Fibroblast of the aortic adventitia (primary cell): ENCODE data around the gene ERBB2. TPM values are rescaled to one million over a fixed set of nuclear protein-coding genes. Genes with fewer than 3 reads are reported as not detected.

Source experiments
- DNase-seq: peaks from one replicate; pipeline ENCODE4 v3.0.0-alpha.2; 2010; ENCODE audit warnings: low read depth
- H3K4me3 ChIP-seq: 2 replicates; pipeline ENCODE4 v1.5.1; 2011; ENCODE audit warnings: low read depth, mild to moderate bottlenecking, control low read depth, low read length, moderate library complexity
- total RNA-seq: library from RNA; depleted of rRNA; stranded (reverse); fragments of >200 nt; gene quantifications from 2 replicates; pipeline ENCODE4 v1.2.3, GENCODE V29; 2012; ENCODE audit warnings: low replicate concordance
- TF ChIP-seq, protein P1 (sequence below): IDR thresholded peaks from 2 replicates; pipeline ENCODE4 v1.5.1; 2011; ENCODE audit warnings: mild to moderate bottlenecking, low read length, control low read depth, inconsistent platforms; ENCODE audit not compliant: insufficient read depth

The ERBB2 gene
- total RNA-seq, 1 donor: 37.4 TPM

DNA sequence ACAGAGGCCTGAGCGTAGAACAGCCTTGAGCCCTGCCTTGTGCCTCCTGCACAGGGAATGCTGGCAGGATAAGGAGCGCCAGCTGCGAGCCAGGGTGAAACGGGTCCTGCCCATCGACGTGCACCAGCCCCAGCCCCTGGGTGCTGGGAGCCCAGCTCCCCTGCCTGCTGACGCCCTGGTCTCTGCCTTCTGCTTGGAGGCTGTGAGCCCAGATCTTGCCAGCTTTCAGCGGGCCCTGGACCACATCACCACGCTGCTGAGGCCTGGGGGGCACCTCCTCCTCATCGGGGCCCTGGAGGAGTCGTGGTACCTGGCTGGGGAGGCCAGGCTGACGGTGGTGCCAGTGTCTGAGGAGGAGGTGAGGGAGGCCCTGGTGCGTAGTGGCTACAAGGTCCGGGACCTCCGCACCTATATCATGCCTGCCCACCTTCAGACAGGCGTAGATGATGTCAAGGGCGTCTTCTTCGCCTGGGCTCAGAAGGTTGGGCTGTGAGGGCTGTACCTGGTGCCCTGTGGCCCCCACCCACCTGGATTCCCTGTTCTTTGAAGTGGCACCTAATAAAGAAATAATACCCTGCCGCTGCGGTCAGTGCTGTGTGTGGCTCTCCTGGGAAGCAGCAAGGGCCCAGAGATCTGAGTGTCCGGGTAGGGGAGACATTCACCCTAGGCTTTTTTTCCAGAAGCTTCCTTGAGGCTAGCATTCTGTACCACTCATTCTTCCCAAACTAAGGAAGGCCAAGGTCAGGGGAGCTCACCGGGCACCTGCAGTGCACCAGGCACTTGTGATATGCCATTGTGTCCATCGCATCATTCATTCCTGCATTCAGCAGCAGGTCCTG is 29.7 kb upstream of the ERBB2 start:
- H3K4me3 ChIP-seq: no peak overlapping the region
- no peak for DNase-seq
- TF ChIP-seq, protein P1, sequence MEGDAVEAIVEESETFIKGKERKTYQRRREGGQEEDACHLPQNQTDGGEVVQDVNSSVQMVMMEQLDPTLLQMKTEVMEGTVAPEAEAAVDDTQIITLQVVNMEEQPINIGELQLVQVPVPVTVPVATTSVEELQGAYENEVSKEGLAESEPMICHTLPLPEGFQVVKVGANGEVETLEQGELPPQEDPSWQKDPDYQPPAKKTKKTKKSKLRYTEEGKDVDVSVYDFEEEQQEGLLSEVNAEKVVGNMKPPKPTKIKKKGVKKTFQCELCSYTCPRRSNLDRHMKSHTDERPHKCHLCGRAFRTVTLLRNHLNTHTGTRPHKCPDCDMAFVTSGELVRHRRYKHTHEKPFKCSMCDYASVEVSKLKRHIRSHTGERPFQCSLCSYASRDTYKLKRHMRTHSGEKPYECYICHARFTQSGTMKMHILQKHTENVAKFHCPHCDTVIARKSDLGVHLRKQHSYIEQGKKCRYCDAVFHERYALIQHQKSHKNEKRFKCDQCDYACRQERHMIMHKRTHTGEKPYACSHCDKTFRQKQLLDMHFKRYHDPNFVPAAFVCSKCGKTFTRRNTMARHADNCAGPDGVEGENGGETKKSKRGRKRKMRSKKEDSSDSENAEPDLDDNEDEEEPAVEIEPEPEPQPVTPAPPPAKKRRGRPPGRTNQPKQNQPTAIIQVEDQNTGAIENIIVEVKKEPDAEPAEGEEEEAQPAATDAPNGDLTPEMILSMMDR: no peak

DNA sequence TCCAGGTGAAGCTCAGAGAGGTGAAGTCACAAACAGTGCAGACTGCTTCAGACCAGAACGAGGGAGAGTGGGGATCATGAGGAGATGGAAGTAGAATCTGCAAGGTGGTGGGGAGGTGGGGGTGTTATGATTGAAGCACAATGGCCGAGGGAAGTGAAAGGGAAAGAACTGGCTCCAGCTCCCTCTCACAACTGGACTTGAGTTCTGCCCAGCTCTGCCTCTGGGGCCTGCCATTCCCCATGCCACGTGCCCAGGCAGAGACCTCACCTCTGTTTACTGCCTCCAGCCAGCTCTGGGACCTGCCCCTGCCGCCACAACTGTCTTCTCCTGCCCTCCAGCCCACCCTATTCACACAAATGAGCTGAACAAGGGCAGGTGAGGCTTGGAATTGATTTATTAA is 29.1 kb upstream of the ERBB2 start:
- TF ChIP-seq, protein P1: no peak
- no peak overlapping the region for H3K4me3 ChIP-seq
- no peak for DNase-seq

DNA sequence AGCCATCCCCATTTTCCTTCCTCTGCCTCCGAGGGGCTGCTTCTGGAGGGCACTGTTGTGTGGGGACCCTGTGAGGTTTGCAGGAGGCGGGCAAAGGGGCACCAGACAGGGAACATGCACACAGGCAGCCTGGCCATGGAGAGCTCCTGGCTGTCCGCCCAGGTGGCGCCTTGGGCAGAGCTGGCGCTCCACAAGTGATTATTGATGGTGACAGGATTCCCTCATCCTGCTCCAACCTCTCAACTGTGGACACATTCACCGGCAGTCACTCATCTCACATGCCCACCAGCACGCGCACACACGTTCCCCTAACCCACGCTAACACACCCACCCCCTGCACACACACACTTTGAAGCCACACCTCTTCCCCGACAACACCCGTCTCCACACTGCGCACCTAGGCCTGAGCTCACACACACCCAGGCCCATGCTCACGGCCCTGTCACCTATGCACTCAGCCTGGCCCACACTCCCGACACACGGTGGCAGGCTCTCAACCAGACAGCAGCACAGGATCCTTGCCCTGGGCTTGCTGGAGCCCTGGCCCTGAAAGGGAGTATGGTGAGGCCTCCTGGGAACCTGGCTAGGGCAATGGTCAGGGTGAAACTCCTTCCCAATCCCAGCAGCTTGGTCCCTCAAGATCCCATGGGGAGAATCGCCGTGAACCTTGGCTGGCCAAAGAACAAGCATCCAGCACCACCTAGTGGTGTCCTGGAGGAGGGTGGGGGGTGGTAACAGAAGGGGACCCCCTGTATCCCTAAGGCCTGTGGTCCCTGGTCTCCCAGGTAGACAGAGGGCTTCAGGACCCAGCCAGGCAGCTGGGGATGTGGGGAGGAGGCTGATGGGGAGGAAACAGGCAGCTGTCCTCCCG is 28.0 kb upstream of the ERBB2 start:
- DNase-seq: peak; percentile 35
- no peak overlapping the region for H3K4me3 ChIP-seq
- TF ChIP-seq, protein P1: peak; percentile 62

DNA sequence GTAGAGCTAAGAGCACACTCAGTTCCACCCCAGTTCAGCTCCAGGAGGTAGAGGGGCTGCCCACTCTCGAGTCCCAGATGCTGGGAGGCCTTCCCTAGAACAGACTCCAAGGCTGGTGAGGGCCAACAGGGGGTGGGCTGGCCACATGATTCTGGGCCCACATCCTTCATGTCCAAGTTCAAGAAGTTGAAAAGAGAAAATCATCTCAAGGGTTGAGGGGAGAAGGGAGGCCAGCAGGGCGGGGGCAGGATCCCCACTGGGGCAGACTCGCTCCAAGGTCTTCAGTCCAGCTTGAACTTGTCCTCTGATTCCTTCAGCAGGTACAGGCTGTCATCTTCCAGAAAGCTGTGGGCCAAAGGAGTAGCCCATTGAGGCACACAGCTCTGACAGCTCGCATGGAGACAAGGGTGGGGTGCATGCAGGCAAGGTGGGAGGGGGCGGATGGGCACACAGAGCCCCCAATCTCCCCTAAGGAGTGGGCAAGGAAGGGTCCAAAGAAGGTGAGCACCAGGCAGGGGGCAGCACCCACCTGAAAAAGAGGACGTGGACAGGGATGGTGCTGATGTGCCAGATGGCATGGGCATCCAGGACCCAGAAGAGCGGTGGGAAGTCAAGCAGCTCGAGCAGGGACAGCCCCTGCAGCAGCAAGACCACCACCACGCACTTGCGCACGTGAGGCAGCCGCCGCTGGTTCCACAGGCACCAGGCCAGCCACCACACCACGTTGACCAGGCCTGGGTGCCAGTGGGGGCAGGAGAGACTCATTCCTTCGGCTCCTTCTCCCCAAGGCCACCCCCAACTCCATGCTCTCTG is 27.1 kb upstream of the ERBB2 start:
- no peak for DNase-seq
- TF ChIP-seq, protein P1: no peak
- no peak overlapping the region for H3K4me3 ChIP-seq

DNA sequence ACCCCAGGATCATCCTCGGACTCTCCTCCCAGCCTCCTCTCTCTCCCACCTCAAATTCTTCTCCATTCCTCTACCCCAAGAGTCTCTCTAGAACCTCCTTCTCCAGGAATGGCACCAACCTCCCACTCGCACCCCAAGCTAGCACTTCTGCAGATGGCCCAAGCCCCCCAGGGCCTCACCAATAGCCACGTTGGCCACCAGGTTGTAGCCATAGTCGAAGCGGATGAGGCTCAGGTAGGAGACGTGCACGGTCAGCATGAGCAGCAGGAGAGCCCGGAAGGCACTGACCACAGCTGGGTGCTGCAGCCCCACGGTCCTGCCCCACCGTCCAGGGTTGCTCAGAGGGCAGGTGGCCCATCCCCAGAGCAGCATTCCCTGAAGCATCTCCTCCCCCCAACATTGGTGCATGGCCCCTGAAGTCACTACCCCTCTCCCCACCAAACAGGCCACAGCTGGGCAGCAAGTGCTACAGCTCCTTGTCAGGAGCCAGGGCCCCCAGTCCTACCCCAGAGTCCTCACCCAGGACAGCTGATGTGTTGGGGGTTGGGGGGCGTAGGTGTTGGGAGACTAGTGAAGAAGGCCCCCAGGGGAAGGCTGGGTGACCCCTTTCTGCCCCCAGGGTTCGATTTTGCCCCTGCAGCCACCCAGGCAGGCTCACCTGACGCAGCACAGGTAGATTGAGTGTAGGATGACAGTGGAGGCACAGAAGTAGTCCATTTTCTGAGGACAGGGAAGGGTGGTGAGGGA is 26.4 kb upstream of the ERBB2 start:
- DNase-seq: no peak
- TF ChIP-seq, protein P1: no peak
- H3K4me3 ChIP-seq: no peak overlapping the region

DNA sequence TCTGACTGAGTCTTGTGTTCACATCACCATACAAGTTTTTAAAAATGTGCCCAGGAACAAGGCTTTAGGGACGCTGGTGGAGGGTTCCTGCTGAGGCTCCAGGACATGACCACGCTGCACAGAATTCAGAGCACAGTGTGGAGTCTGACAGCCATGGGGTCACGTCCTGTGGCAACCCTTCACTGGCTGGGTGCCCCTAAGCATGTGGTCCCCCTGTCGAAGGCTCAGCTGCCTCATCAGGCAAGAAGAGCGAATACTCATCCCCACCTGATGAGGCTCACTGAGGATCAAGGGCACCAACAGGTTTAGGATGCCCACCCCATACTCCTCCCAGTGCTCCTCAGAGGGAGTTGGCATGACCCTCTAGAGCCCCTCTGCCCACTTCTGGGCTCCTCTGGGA is 25.7 kb upstream of the ERBB2 start:
- TF ChIP-seq, protein P1: no peak
- DNase-seq: no peak
- no peak overlapping the region for H3K4me3 ChIP-seq
